Cardiac muscle cell (in vitro differentiated cells and primary cell): ENCODE measurements around the gene GADD45A. TPM values are rescaled to one million over a fixed set of nuclear protein-coding genes. Genes with fewer than 3 reads are reported as not detected.
A peak's percentile ranks its signal among the peaks of the same experiment; 100 is the strongest.

Experiments
- DNase-seq, 2 donors: peaks; one replicate each; pipeline versions ENCODE4 v3.0.0 to v3.0.0-alpha.2; 2010 to 2017; ENCODE audit warnings: low read depth in 1 of 2, low spot score in 1 of 2
- H3K27ac ChIP-seq: fragments of 200-600 bp; sonication (generic); 2 replicates; pipeline ENCODE4 v1.5.1; 2016
- H3K27me3 ChIP-seq: fragments of 200-600 bp; sonication (generic); 2 replicates; pipeline ENCODE4 v1.6.0; 2016; ENCODE audit warnings: control low read depth
- H3K36me3 ChIP-seq: fragments of 200-600 bp; sonication (generic); 2 replicates; pipeline ENCODE4 v1.5.1; 2016; ENCODE audit warnings: control low read depth
- H3K4me1 ChIP-seq: fragments of 200-600 bp; sonication (generic); 2 replicates; pipeline ENCODE4 v1.8.1; 2017; ENCODE audit warnings: low read depth, mild to moderate bottlenecking, mixed run types
- H3K4me3 ChIP-seq: fragments of 200-600 bp; sonication (generic); 2 replicates; pipeline ENCODE4 v1.5.1; 2016; ENCODE audit warnings: mild to moderate bottlenecking
- H3K9me3 ChIP-seq: fragments of 200-600 bp; sonication (generic); 2 replicates; pipeline ENCODE4 v1.5.1; 2017; ENCODE audit warnings: low read depth, mild to moderate bottlenecking, control low read depth
- polyA plus RNA-seq: library from polyadenylated mRNA; unstranded; fragments of >200 nt; fragmentation: Nextera tagmentation; extraction: Ambion mirVana; gene quantifications from 2 replicates; pipeline ENCODE4 v1.2.1, GENCODE V29; 2016
- total RNA-seq: library from RNA; depleted of rRNA; stranded (reverse); fragments of >200 nt; gene quantifications from 2 replicates; pipeline ENCODE4 v1.2.3, GENCODE V29; 2016
- TF ChIP-seq, protein P1 (sequence below): IDR thresholded peaks from 2 replicates; pipeline ENCODE4 v1.5.1; 2012; ENCODE audit warnings: low read depth, mild to moderate bottlenecking, low read length

GADD45A gene
- total and polyA plus RNA-seq, 2 experiments from 2014 or later: 84.2 to 112 TPM

- H3K27me3 ChIP-seq: peaks cover 12% of the 10 kb centered on the region
- no peak overlapping the region for H3K4me3 ChIP-seq
- no peak for DNase-seq
- no peaks in the 10 kb centered on the region for H3K4me1 ChIP-seq
- no peak overlapping the region for H3K27ac ChIP-seq
- TF ChIP-seq, protein P1, sequence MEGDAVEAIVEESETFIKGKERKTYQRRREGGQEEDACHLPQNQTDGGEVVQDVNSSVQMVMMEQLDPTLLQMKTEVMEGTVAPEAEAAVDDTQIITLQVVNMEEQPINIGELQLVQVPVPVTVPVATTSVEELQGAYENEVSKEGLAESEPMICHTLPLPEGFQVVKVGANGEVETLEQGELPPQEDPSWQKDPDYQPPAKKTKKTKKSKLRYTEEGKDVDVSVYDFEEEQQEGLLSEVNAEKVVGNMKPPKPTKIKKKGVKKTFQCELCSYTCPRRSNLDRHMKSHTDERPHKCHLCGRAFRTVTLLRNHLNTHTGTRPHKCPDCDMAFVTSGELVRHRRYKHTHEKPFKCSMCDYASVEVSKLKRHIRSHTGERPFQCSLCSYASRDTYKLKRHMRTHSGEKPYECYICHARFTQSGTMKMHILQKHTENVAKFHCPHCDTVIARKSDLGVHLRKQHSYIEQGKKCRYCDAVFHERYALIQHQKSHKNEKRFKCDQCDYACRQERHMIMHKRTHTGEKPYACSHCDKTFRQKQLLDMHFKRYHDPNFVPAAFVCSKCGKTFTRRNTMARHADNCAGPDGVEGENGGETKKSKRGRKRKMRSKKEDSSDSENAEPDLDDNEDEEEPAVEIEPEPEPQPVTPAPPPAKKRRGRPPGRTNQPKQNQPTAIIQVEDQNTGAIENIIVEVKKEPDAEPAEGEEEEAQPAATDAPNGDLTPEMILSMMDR: no peak
- no peaks in the 10 kb centered on the region for H3K36me3 ChIP-seq
- no peaks in the 10 kb centered on the region for H3K9me3 ChIP-seq
These were observed 12.7 kb upstream of the GADD45A start for GRCh38 chr1:67672260-67672803.

DNA sequence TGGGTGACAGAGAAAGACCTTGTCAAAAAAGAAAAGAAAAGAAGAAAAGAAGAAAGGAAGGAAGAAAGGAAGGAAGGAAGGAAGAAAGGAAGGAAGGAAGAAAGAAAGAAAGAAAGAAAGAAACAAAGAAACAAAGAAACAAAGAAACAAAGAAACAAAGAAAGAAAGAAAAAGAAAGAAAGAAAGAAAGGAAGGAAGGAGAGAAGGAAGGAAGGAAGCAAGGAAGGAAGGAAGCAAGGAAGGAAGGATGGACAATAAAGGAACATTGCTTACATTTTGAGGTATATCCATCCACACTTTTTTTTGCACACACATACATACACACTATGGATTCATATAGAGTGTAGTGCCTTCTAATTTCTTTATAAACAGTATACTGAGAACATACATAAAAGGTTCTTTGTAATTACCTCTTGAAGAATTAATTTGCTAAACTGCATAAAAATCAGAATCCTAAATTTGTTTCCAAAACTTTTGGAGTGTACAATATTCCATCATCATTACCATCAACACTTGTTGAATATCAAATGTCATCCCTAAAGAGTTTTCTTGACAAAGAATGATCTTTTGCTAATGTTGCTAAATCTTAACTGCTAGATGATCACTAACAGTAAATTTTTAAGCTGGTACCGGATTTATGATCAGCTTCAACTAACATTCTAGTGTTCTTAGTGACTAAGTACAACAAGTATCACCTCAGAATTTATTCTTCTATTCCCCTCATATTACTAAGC lies 11.4 kb upstream of the GADD45A start:
- TF ChIP-seq, protein P1: no peak
- Histone ChIP-seq H3K4me3 (no peak overlapping the region), H3K9me3 (no peaks in the 10 kb centered on the region), H3K4me1 (no peaks in the 10 kb centered on the region), H3K36me3 (no peaks in the 10 kb centered on the region), H3K27me3 (peaks cover 12% of the 10 kb centered on the region), H3K27ac (no peak overlapping the region)
- no peak for DNase-seq

DNA sequence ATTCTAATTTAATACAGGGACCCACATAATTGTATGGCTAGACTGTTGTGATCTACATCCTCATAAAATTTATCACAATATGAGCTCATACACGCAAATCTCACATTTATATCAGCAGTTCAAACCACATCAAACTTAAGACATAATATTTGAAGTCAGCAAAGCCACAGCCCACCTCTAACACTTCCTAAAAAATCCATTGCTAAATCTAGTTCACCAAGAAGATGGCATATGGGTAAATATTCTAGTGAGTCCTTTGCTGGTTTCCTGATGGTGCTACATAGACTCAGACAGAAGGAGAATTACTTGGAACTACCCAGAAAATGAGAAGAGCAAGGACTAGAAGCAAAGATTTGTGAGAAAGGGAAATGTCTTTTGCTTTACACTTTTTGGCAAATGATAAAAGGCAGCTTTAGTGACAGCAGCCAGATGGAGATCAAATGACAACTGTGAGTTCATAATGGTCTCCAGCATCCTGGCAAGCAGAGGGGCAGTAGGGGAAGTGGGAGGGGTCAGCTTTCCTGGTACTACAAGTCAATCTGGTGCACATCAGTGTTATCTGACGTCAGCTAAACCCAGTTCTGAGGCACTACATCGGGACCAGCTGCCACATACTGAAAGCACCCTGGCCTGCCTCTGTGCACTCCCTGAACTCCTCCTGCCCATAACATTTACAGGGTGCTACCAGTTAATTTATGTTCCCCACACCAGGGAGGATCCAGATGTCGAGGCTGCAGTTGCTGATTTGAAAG lies 10.6 kb upstream of the GADD45A start:
- TF ChIP-seq, protein P1: no peak
- peak in 1 of 2 donors; percentile 67 for DNase-seq
- H3K27ac ChIP-seq: no peak overlapping the region
- H3K9me3 ChIP-seq: no peaks in the 10 kb centered on the region
- H3K36me3 ChIP-seq: no peaks in the 10 kb centered on the region
- H3K4me3 ChIP-seq: no peak overlapping the region
- H3K4me1 ChIP-seq: no peaks in the 10 kb centered on the region
- peaks cover 12% of the 10 kb centered on the region for H3K27me3 ChIP-seq

GRCh38 chr1:67675800-67676199 lies 9.2 kb upstream of the GADD45A start:
- no peaks in the 10 kb centered on the region for H3K4me1 ChIP-seq
- no peak overlapping the region for H3K27ac ChIP-seq
- TF ChIP-seq, protein P1: no peak
- no peak for DNase-seq
- peaks cover under 1% of the 10 kb centered on the region for H3K27me3 ChIP-seq
- no peaks in the 10 kb centered on the region for H3K36me3 ChIP-seq
- no peaks in the 10 kb centered on the region for H3K9me3 ChIP-seq
- H3K4me3 ChIP-seq: no peak overlapping the region

DNA sequence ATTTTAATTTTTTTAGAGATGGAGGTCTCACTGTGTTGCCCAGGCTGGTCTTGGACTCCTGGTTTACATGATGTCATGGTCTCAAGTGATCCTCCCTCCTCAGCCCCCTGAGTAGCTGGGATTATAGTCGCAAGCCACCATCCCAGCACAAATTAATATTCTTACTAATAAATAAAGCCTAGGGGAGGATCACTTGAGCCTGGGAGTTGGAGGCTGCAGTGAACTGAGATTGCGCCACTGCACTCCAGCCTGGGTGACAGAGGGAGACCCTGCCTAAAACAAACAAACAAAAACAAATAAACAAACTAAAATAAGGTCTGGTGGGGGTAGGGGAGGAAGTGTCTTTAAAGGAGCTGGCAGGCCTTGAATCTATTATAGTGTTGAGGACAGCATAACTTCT lies 8.7 kb upstream of the GADD45A start:
- Histone ChIP-seq H3K4me3 (no peak overlapping the region), H3K27me3 (no peaks in the 10 kb centered on the region), H3K9me3 (no peaks in the 10 kb centered on the region), H3K36me3 (no peaks in the 10 kb centered on the region), H3K4me1 (no peaks in the 10 kb centered on the region), H3K27ac (no peak overlapping the region)
- TF ChIP-seq, protein P1: no peak
- DNase-seq: no peak
